Adrenal gland (tissue), 12 donors: ENCODE results near the gene LRRN2. TPM values are rescaled to one million over a fixed set of nuclear protein-coding genes. Genes with fewer than 3 reads are reported as not detected.

Experiments
- DNase-seq, 7 donors: peaks; one replicate each; pipeline ENCODE4 v3.0.0-alpha.2; 2019 to 2020
- H3K27ac ChIP-seq, 5 donors: fragments of 200-600 bp; sonication (generic) in 4 of 5; 1 replicate in 3 of 5; 2 replicates in 2 of 5; pipeline versions ENCODE4 v1.5.1 to v1.8.0; 2016 to 2020; ENCODE audit warnings: mild to moderate bottlenecking in 1 of 5
- H3K27me3 ChIP-seq: fragments of 200-600 bp; 2 replicates; pipeline ENCODE4 v1.8.0; 2021
- H3K36me3 ChIP-seq, 2 donors: fragments of 200-600 bp; replicated peaks in 1 of 2; 1 replicate in 1 of 2; 2 replicates in 1 of 2; pipeline versions ENCODE4 v1.5.1 to v1.8.0; 2018 to 2022
- H3K4me1 ChIP-seq, 2 donors: fragments of 200-600 bp; replicated peaks in 1 of 2; 1 replicate in 1 of 2; 2 replicates in 1 of 2; pipeline versions ENCODE4 v1.5.1 to v1.8.0; 2018 to 2021
- H3K4me3 ChIP-seq, 4 donors: fragments of 200-600 bp; sonication (generic) in 3 of 4; one replicate each; pipeline ENCODE4 v1.5.1; 2016 to 2018
- H3K9me3 ChIP-seq, 3 donors: fragments of 200-600 bp; sonication (generic) in 1 of 3; replicated peaks in 1 of 3; 1 replicate in 2 of 3; 2 replicates in 1 of 3; pipeline versions ENCODE4 v1.5.1 to v1.8.0; 2016 to 2021
- POLR2A ChIP-seq, 2 donors: fragments of 450-650 bp; IDR thresholded peaks; one replicate each; pipeline ENCODE4 v1.6.1; 2017; ENCODE audit warnings: antibody characterized with exemption in 2 of 2, mild to moderate bottlenecking in 2 of 2, moderate library complexity in 1 of 2
- WGBS, 4 donors: extraction: QIAGEN DNeasy Blood & Tissue Kit in 2 of 4; methylation state at CpG; one replicate each; pipeline versions ENCODE4 v1.1.5 to v1.1.7; 2013 to 2017; 5-methylcytosine and 5-hydroxymethylcytosine counted together
- intact Hi-C, 2 donors: fragments of 100-400 bp; cut with DNase I; formaldehyde crosslinking; loops; one replicate each; pipeline versions ENCODE4 v1.14.1 to v1.15.0; 2022 to 2023
- polyA plus RNA-seq, 3 donors: library from polyadenylated mRNA; stranded (reverse); fragments of 200-250 nt in 2 of 3; fragments of 350-450 nt in 1 of 3; fragmentation: Illumina TruSeq in 1 of 3; extraction: RNeasy Lipid Tissue Mini Kit (QIAGEN cat#74804) in 1 of 3; gene quantifications; one replicate each; pipeline ENCODE4 v1.2.3, GENCODE V29; 2013 to 2014
- total RNA-seq, 9 donors: library from RNA; depleted of rRNA in 4 of 9; stranded (reverse); fragments of >200 nt in 4 of 9; fragments of 120-200 nt in 1 of 9; fragmentation: NEBNext Ultra II Directional in 1 of 9; extraction: Animal tissue kit (Norgen Biotek cat#: 25700) in 1 of 9; gene quantifications; one replicate each; pipeline versions ENCODE4 v1.1.0 to v1.2.4, GENCODE V29; 2013 to 2023
- TF ChIP-seq, protein P1 (sequence below), 6 experiments: fragments of 450-650 bp in 4 of 6; fragments of 200-600 bp in 2 of 6; sonication (generic) in 1 of 6; IDR thresholded peaks; 1 replicate in 5 of 6; 2 replicates in 1 of 6; pipeline versions ENCODE4 v1.5.1 to v1.8.0; 2016 to 2021; ENCODE audit warnings: antibody characterized with exemption in 6 of 6, mild to moderate bottlenecking in 2 of 6, moderate library complexity in 1 of 6
- donor health status: healthy with polysubstance abuse.
- donor health status: Bipolar disorder and iron deficiency.
- donor health status: DM: yes; HTN: yes; CAD: no.
- donor health status: DM: no; HTN: no; CAD: no.
- donor health status: DM: no; HTN: no; CAD: no.
- donor health status: DM: yes; HTN: yes; CAD: no.

The LRRN2 gene
- total and polyA plus RNA-seq, 12 donors = 1.1 to 8.7 (median 3.2) TPM

DNA sequence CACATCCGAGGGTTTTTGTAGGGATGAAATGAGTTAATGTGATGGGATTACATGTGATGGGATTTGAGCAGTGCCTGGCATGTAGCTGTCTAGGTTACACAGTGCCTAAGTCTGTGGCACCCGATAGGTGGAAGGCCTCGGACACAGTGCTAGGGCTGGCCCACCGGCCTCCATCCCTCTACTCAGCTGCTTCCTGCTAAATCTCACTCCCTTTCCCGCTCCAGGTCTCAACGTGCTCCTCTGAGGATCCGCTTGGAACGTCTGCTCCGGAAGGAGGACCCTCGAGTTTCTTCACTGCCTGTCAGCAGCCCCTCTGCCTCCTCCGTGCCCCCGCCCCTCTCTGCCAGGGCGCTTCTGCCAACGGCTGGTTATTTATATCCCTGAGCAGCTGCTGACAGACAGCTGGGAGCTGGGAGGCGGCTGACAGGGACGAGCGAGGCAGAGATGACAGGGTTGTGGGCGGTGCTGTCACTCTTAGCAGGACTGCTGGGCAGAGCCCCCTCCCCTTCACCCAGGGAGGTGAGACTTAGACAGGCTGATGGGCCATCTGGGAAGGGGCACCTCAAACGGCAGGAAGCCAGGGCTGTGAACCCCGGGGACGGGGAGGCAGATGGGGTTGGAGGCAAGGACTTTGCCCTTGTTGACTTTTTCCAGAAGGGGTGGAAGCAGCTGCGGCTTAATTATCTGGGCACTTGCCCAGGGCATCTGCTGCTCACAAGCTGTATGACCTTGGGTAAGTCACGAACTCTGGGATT lies 26.6 kb upstream of the LRRN2 start:
- Histone ChIP-seq H3K4me1 (no peaks in the 10 kb centered on the region), H3K27ac (no peak overlapping the region), H3K27me3 (peaks cover 26% of the 10 kb centered on the region), H3K4me3 (no peak overlapping the region), H3K9me3 (no peaks in the 10 kb centered on the region), H3K36me3 (no peaks in the 10 kb centered on the region)
- TF ChIP-seq POLR2A (IDR thresholded peaks at IDR 0.05) = no peak
- TF ChIP-seq, protein P1, sequence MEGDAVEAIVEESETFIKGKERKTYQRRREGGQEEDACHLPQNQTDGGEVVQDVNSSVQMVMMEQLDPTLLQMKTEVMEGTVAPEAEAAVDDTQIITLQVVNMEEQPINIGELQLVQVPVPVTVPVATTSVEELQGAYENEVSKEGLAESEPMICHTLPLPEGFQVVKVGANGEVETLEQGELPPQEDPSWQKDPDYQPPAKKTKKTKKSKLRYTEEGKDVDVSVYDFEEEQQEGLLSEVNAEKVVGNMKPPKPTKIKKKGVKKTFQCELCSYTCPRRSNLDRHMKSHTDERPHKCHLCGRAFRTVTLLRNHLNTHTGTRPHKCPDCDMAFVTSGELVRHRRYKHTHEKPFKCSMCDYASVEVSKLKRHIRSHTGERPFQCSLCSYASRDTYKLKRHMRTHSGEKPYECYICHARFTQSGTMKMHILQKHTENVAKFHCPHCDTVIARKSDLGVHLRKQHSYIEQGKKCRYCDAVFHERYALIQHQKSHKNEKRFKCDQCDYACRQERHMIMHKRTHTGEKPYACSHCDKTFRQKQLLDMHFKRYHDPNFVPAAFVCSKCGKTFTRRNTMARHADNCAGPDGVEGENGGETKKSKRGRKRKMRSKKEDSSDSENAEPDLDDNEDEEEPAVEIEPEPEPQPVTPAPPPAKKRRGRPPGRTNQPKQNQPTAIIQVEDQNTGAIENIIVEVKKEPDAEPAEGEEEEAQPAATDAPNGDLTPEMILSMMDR (IDR thresholded peaks at IDR 0.05) = no peak
- DNase-seq = no peak
- intact Hi-C loops = no loop called here
- 14 to 21% (median 19%) methylated on average over 16 to 23 of the region's 23 CpGs for WGBS, 4 donors

DNA sequence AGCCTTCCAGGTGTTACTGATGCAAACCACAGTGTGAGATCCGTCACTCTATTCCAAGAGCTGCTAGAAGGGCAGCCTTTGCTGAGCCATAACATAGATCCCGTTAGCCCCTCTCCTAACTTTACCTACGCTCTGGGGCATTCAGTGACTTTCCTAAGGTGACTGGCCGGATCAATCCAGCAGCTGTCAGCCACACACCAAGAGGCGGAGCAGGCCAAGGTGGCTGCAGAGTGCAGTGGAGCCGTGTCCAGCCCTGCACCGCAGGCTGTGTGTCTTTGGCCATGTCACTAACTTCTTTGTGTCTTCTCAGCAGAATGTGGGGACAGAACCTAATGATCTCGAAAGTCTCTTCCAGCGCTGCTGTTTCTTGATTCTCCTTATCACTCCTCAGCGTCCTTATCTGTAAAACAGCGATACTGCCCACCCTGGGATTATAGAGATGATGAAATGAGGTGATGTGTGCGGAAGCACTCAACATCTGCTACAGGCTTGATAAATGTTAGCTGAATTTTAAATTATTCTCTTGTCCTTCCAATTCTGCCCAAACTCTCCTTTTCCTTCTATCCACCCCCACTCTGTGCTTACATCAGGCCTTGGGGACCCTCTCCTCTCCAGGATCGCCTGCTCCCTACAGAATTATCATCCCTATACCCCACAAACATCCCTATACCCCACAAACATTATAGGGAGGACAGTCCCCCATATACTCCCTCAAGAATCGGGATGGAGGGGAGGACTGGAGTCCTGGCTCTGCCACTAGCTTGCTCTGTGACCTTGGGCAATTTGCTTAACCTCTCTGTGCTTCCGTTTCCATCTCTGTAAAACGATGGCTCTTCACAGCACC lies 25.8 kb upstream of the LRRN2 start:
- Histone ChIP-seq H3K4me1 (no peaks in the 10 kb centered on the region), H3K36me3 (no peaks in the 10 kb centered on the region), H3K9me3 (no peaks in the 10 kb centered on the region), H3K27me3 (peaks cover 26% of the 10 kb centered on the region), H3K27ac (no peak overlapping the region), H3K4me3 (no peak overlapping the region)
- intact Hi-C loops = no loop called here
- DNase-seq = no peak
- TF ChIP-seq, protein P1 (IDR thresholded peaks at IDR 0.05) = no peak
- TF ChIP-seq POLR2A (IDR thresholded peaks at IDR 0.05) = no peak
- WGBS, 4 donors = 54 to 62% (median 60%) methylated on average over 15 to 16 of the region's 16 CpGs

DNA sequence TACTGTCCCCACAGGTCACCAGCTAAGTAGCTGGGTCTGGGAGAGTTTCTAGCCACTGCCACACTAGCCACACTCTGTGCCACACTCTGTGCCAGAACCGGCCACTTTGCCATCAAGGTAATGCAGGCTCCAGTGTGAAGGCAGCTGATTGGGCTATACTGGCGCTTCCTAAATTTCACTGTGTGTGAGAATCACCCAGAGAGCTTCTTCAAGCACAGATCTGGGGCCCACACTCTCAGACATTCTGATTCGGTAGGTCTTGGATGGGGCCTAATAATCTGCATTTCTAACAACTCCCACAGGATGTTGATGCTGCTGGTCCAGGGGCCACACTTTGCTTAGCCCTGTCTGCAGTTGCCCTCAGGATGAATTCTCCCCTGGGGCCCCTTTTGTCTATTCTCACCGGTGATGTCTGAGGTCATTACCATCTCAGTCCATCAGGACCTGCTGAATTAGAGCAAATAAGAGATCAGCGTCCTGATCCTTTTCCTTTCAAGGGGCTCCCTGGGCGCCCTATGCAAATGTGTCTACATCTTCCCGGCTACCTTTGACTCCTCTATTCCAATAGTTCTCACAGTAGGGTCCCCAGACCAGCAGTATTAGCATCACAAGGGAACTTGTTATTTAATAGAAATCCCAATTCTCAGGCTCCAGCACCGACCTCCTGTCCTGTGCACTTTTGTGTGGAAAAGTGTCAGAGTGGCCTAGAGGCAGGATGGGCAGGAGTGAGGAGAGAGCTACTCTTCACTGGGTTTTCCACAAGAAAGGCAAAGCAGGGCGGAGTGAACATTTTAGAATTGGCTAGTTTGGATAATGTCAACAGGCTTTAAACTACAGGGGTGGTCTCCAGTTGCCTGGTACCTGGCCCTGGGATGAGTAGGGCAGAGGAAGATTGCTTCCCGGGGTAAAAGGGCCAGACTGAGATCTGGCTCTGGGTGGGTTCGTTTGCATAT lies 24.7 kb upstream of the LRRN2 start:
- intact Hi-C loops = no loop called here
- WGBS, 4 donors = 60 to 70% (median 65%) methylated on average over 10 to 11 of the region's 11 CpGs
- Histone ChIP-seq H3K27ac (no peak overlapping the region), H3K9me3 (no peaks in the 10 kb centered on the region), H3K4me3 (no peak overlapping the region), H3K4me1 (no peaks in the 10 kb centered on the region), H3K27me3 (peaks cover 26% of the 10 kb centered on the region), H3K36me3 (no peaks in the 10 kb centered on the region)
- TF ChIP-seq, protein P1 (IDR thresholded peaks at IDR 0.05) = no peak
- no peak for TF ChIP-seq POLR2A (IDR thresholded peaks at IDR 0.05)
- DNase-seq = no peak
